ENCODE data around the gene SNTN.

- TF ChIP-seq YY1 (IDR thresholded peaks at IDR 0.05; ENCODE audit: insufficient read depth, insufficient read length) = no peak
- TF ChIP-seq ZNF274 (IDR thresholded peaks at IDR 0.05; ENCODE audit: low read depth, low read length) = no peak
These were observed 17.3 kb upstream of the SNTN start for GRCh38 chr3:63635186-63635585.
